H1 (cell line): ENCODE measurements around the gene GABPB1. TPM values are rescaled to one million over a fixed set of nuclear protein-coding genes. Genes with fewer than 3 reads are reported as not detected.

Experiments
- CTCF ChIA-PET: fragments of 300-600 bp; sonication (Branson Sonifier 250); formaldehyde crosslinking; loops from one replicate; lab custom pipeline; 2021; ENCODE audit not compliant: partially characterized antibody; lab: Charles Lee
- POLR2A ChIA-PET: fragments of 300-600 bp; sonication (Branson Sonifier 250); formaldehyde crosslinking; loops from one replicate; lab custom pipeline; 2021; ENCODE audit warnings: inconsistent platforms; ENCODE audit not compliant: partially characterized antibody; lab: Charles Lee
- DNase-seq, 2 experiments: peaks; one replicate each; pipeline versions ENCODE4 v3.0.0 to v3.0.0-alpha.2; 2010 to 2022; ENCODE audit warnings: low spot score in 2 of 2, low read depth in 1 of 2, mixed read lengths in 1 of 2
- FAIRE-seq: peaks from 2 replicates; lab custom pipeline; 2011; peaks lifted over from hg19 to GRCh38; lab: Jason Lieb, UNC
- H2AFZ ChIP-seq: 2 replicates; pipeline ENCODE4 v1.8.1; 2012; ENCODE audit warnings: low read length, inconsistent platforms
- H2AK5ac ChIP-seq: 2 replicates; pipeline ENCODE4 v1.6.1; 2013; ENCODE audit warnings: low read depth, low read length
- H2BK120ac ChIP-seq: replicated peaks from 2 replicates; pipeline ENCODE3; 2013; ENCODE audit warnings: low read depth, low read length, inconsistent platforms
- H2BK12ac ChIP-seq: 2 replicates; pipeline ENCODE4 v1.6.1; 2013; ENCODE audit warnings: low read depth, low read length
- H2BK15ac ChIP-seq: 2 replicates; pipeline ENCODE4 v1.6.1; 2013; ENCODE audit warnings: low read length
- H2BK20ac ChIP-seq: 2 replicates; pipeline ENCODE4 v1.6.1; 2013; ENCODE audit warnings: low read length
- H2BK5ac ChIP-seq: 2 replicates; pipeline ENCODE4 v1.6.1; 2013; ENCODE audit warnings: low read depth, low read length
- H3K14ac ChIP-seq: 2 replicates; pipeline ENCODE4 v1.6.1; 2013; ENCODE audit warnings: inconsistent platforms; ENCODE audit not compliant: insufficient read length
- H3K18ac ChIP-seq: 2 replicates; pipeline ENCODE4 v1.6.1; 2013; ENCODE audit warnings: low read length; ENCODE audit errors: extremely low read depth
- H3K23ac ChIP-seq: 2 replicates; pipeline ENCODE4 v1.6.1; 2013; ENCODE audit warnings: inconsistent platforms; ENCODE audit not compliant: insufficient read length
- H3K23me2 ChIP-seq: 2 replicates; pipeline ENCODE4 v1.6.1; 2013; ENCODE audit warnings: low read depth, low read length
- H3K27ac ChIP-seq: 2 replicates; pipeline ENCODE4 v1.6.1; 2011; ENCODE audit warnings: low read depth, low read length, inconsistent platforms
- H3K27me3 ChIP-seq, 4 experiments: replicated peaks in 1 of 4; 1 replicate in 1 of 4; 2 replicates in 3 of 4; pipeline versions ENCODE4 v1.6.1 to v1.8.1; 2011 to 2013; ENCODE audit warnings: low read length in 3 of 4, mild to moderate bottlenecking in 3 of 4, inconsistent platforms in 2 of 4, mixed read lengths in 2 of 4, moderate library complexity in 1 of 4; ENCODE audit not compliant: control insufficient read depth in 3 of 4, insufficient read depth in 3 of 4; ENCODE audit errors: extremely low read depth in 1 of 4
- H3K36me3 ChIP-seq, 4 experiments: 2 replicates each; pipeline versions ENCODE4 v1.6.1 to v1.8.1; 2011 to 2013; ENCODE audit warnings: mild to moderate bottlenecking in 4 of 4, low read length in 3 of 4, moderate library complexity in 2 of 4, control low read depth in 1 of 4, inconsistent platforms in 1 of 4; ENCODE audit not compliant: insufficient read depth in 4 of 4, control insufficient read depth in 2 of 4
- H3K4ac ChIP-seq: replicated peaks from 2 replicates; pipeline ENCODE3; 2013; ENCODE audit warnings: low read length, low read depth, mixed read lengths, inconsistent platforms; ENCODE audit not compliant: insufficient read length
- H3K4me1 ChIP-seq, 4 experiments: replicated peaks in 1 of 4; 1 replicate in 1 of 4; 2 replicates in 3 of 4; pipeline versions ENCODE4 v1.6.1 to v1.8.1; 2011 to 2013; ENCODE audit warnings: low read length in 3 of 4, inconsistent platforms in 2 of 4, mixed read lengths in 1 of 4; ENCODE audit not compliant: insufficient read depth in 4 of 4, control insufficient read depth in 3 of 4
- H3K4me2 ChIP-seq, 2 experiments: 2 replicates each; pipeline versions ENCODE4 v1.6.1 to v1.8.1; 2011 to 2013; ENCODE audit warnings: low read depth in 2 of 2, low read length in 2 of 2, control low read depth in 1 of 2, inconsistent platforms in 1 of 2, mild to moderate bottlenecking in 1 of 2; ENCODE audit not compliant: insufficient read depth in 1 of 2
- H3K4me3 ChIP-seq, 4 experiments: fragments of 200-600, 300-600 bp in 1 of 4; sonication (generic), shearing (Covaris generic), sonication (Bioruptor Twin) in 1 of 4; 2 replicates each; pipeline versions ENCODE4 v1.5.1 to v1.8.1; 2011 to 2016; ENCODE audit warnings: low read length in 4 of 4, low read depth in 3 of 4, control low read depth in 2 of 4, inconsistent platforms in 2 of 4, mild to moderate bottlenecking in 2 of 4, mixed read lengths in 1 of 4, moderate library complexity in 1 of 4; ENCODE audit not compliant: insufficient read depth in 2 of 4; ENCODE audit errors: extremely low read depth in 1 of 4
- H3K56ac ChIP-seq: replicated peaks from 2 replicates; pipeline ENCODE3; 2013; ENCODE audit warnings: low read depth, mild to moderate bottlenecking, mixed read lengths, low read length, inconsistent platforms; ENCODE audit not compliant: insufficient read length
- H3K79me1 ChIP-seq: 2 replicates; pipeline ENCODE4 v1.6.1; 2013; ENCODE audit warnings: low read depth, low read length, control low read depth
- H3K79me2 ChIP-seq, 2 experiments: 2 replicates each; pipeline versions ENCODE4 v1.6.1 to v1.8.1; 2012 to 2013; ENCODE audit warnings: low read length in 2 of 2, mild to moderate bottlenecking in 2 of 2, inconsistent platforms in 1 of 2; ENCODE audit not compliant: insufficient read depth in 2 of 2, control insufficient read depth in 1 of 2
- H3K9ac ChIP-seq, 4 experiments: replicated peaks in 1 of 4; 1 replicate in 1 of 4; 2 replicates in 3 of 4; pipeline versions ENCODE4 v1.6.1 to v1.8.1; 2011 to 2013; ENCODE audit warnings: low read depth in 3 of 4, low read length in 3 of 4, control low read depth in 2 of 4, mild to moderate bottlenecking in 2 of 4, moderate library complexity in 2 of 4, inconsistent platforms in 1 of 4; ENCODE audit errors: extremely low read depth in 1 of 4
- H3K9me3 ChIP-seq, 2 experiments: 2 replicates each; pipeline versions ENCODE4 v1.6.1 to v1.8.1; 2012 to 2013; ENCODE audit warnings: mild to moderate bottlenecking in 2 of 2, moderate library complexity in 2 of 2, control low read depth in 1 of 2, inconsistent platforms in 1 of 2, low read depth in 1 of 2, low read length in 1 of 2, mixed read lengths in 1 of 2; ENCODE audit not compliant: insufficient read depth in 2 of 2
- H4K20me1 ChIP-seq, 2 experiments: replicated peaks in 1 of 2; 2 replicates each; pipeline versions ENCODE3 to v1.8.1; 2011 to 2013; ENCODE audit warnings: inconsistent platforms in 2 of 2, low read length in 2 of 2, mild to moderate bottlenecking in 1 of 2; ENCODE audit not compliant: insufficient read depth in 2 of 2, control insufficient read depth in 1 of 2
- H4K5ac ChIP-seq: 2 replicates; pipeline ENCODE4 v1.6.1; 2013; ENCODE audit warnings: low read length, low read depth, mixed read lengths, inconsistent platforms; ENCODE audit not compliant: insufficient read length
- H4K8ac ChIP-seq: 2 replicates; pipeline ENCODE4 v1.8.0; 2013; ENCODE audit warnings: mild to moderate bottlenecking, moderate library complexity, low read length, inconsistent platforms; ENCODE audit not compliant: insufficient read depth; ENCODE audit errors: extremely low read depth
- H4K91ac ChIP-seq: replicated peaks from 2 replicates; pipeline ENCODE3; 2013; ENCODE audit warnings: low read length, mixed read lengths, inconsistent platforms; ENCODE audit not compliant: insufficient read length
- CTBP2 ChIP-seq: IDR thresholded peaks from 2 replicates; pipeline ENCODE4 v1.7.0; 2011; ENCODE audit warnings: borderline replicate concordance, mild to moderate bottlenecking, moderate library complexity, mixed read lengths, low read length; ENCODE audit not compliant: insufficient read depth, insufficient read length
- EZH2 ChIP-seq: fragments of 200-600 bp; sonication (generic); IDR thresholded peaks from 2 replicates; pipeline ENCODE4 v1.7.1; 2012; ENCODE audit warnings: low read depth, mild to moderate bottlenecking, moderate library complexity, low read length, inconsistent platforms; ENCODE audit not compliant: severe bottlenecking
- GABPA ChIP-seq: IDR thresholded peaks from 2 replicates; pipeline ENCODE4 v1.6.1; 2011; ENCODE audit warnings: mild to moderate bottlenecking, low read length, moderate library complexity, borderline replicate concordance; ENCODE audit not compliant: insufficient read depth
- HDAC2 ChIP-seq, 2 experiments: fragments of 300-600 bp in 1 of 2; sonication (generic) in 1 of 2; IDR thresholded peaks; 2 replicates each; pipeline ENCODE4 v1.6.1; 2011 to 2012; ENCODE audit warnings: low read depth in 2 of 2, low read length in 2 of 2, mild to moderate bottlenecking in 2 of 2, moderate library complexity in 2 of 2, borderline replicate concordance in 1 of 2, inconsistent platforms in 1 of 2
- JUN ChIP-seq: IDR thresholded peaks from 2 replicates; pipeline ENCODE4 v1.6.1; 2011; ENCODE audit warnings: low read depth, mild to moderate bottlenecking, improper control_type of control experiment, low read length
- KDM4A ChIP-seq: IDR thresholded peaks from one replicate; pipeline ENCODE4 v1.7.1; 2012; ENCODE audit warnings: low read depth, mild to moderate bottlenecking, moderate library complexity, low read length, inconsistent platforms; ENCODE audit not compliant: severe bottlenecking
- POLR2A ChIP-seq, 2 experiments: IDR thresholded peaks; 1 replicate in 1 of 2; 2 replicates in 1 of 2; pipeline ENCODE4 v1.6.1; 2011; ENCODE audit warnings: low read depth in 2 of 2, low read length in 2 of 2, mild to moderate bottlenecking in 2 of 2; ENCODE audit errors: control extremely low read depth in 1 of 2
- POU5F1 ChIP-seq: IDR thresholded peaks from 2 replicates; pipeline ENCODE4 v1.6.1; 2011; ENCODE audit warnings: low read depth, mild to moderate bottlenecking, low read length, moderate library complexity
- RFX5 ChIP-seq: IDR thresholded peaks from 2 replicates; pipeline ENCODE4 v1.6.1; 2011; ENCODE audit warnings: low read depth, low read length, improper control_type of control experiment, borderline replicate concordance
- SIRT6 ChIP-seq: IDR thresholded peaks from one replicate; pipeline ENCODE4 v1.7.1; 2012; ENCODE audit warnings: low read length, inconsistent platforms
- TEAD4 ChIP-seq: IDR thresholded peaks from 2 replicates; pipeline ENCODE4 v1.6.1; 2012; ENCODE audit warnings: low read depth, low read length, inconsistent platforms, mixed read lengths
- WGBS, 2 experiments: shearing (Covaris generic) in 1 of 2; methylation state at CpG; one replicate each; pipeline versions ENCODE4 v1.1.6 to v1.1.7; 2013 to 2015; ENCODE audit warnings: low lambda C conversion rate in 2 of 2, mixed read lengths in 2 of 2, inconsistent platforms in 1 of 2, low coverage in 1 of 2, missing lambda C conversion rate in 1 of 2; ENCODE audit not compliant: insufficient replicate concordance in 2 of 2, insufficient coverage in 1 of 2, insufficient read length in 1 of 2; ENCODE audit errors: extremely low coverage in 1 of 2, missing lambda C conversion rate in 1 of 2; 5-methylcytosine and 5-hydroxymethylcytosine counted together
- polyA plus RNA-seq, 7 experiments: library from polyadenylated mRNA; depleted of rRNA in 3 of 7; stranded (reverse) in 5 of 7; unstranded in 2 of 7; fragments of >200 nt in 5 of 7; fragments of 200-250 nt in 2 of 7; gene quantifications; 1 replicate in 5 of 7; 2 replicates in 1 of 7; 4 replicates in 1 of 7; pipeline versions ENCODE4 v1.2.1 to v1.2.3, GENCODE V29; 2011 to 2013; ENCODE audit warnings: missing spikeins in 2 of 7, mixed read lengths in 2 of 7
- total RNA-seq: library from RNA; stranded (reverse); fragmentation: NEBNext Ultra II Directional; extraction: Animal tissue kit (Norgen Biotek cat#: 25700); gene quantifications from 2 replicates; pipeline ENCODE4 v1.2.1, GENCODE V29; 2021
- TF ChIP-seq, protein P1 (sequence below), 3 experiments: IDR thresholded peaks; 1 replicate in 2 of 3; 2 replicates in 1 of 3; pipeline versions ENCODE4 v1.5.1 to v1.6.1; 2011; ENCODE audit warnings: low read length in 3 of 3, mild to moderate bottlenecking in 3 of 3, inconsistent platforms in 2 of 3, low read depth in 1 of 3, moderate library complexity in 1 of 3; ENCODE audit not compliant: insufficient read depth in 1 of 3; ENCODE audit errors: control extremely low read depth in 1 of 3

Gene GABPB1
- total and polyA plus RNA-seq, 2 of the 8 experiments (the other 6 are each of a cell fraction or from before 2014, with no cell fraction given) = 24.5 to 32.3 TPM

DNA sequence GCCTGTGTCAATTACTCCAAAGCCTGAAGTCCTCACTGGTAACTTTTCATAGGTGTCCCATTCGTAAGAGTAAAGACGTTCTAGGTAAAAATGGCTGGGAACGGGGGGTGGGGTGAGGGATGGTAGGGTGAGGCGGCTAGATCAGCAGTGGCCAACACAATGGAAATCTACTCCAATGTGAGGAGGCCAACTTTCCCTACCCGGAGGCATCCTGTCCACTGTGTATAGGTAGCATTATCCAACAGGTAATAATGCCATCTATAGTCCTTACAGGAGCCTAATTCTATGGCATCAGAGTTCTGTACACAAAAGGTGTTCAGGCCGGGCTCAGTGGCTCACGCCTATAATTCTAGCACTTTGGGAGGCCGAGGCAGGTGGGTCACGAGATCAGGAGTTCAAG, 118.6 kb downstream of the GABPB1 start:
- FAIRE-seq = no peak
- Histone ChIP-seq H2BK12ac (no peak overlapping the region), H4K20me1 (no peaks in the 10 kb centered on the region), H3K4me1 (no peaks in the 10 kb centered on the region), H2BK20ac (no peak overlapping the region), H3K14ac (no peak overlapping the region), H3K27me3 (no peaks in the 10 kb centered on the region), H3K9ac (no peak overlapping the region), H4K5ac (no peak overlapping the region), H2BK120ac (no peak overlapping the region), H4K91ac (no peak overlapping the region), H3K23ac (no peak overlapping the region), H3K9me3 (no peaks in the 10 kb centered on the region), H2AK5ac (no peak overlapping the region), H2AFZ (no peak overlapping the region), H4K8ac (no peak overlapping the region), H3K56ac (no peak overlapping the region), H3K4me2 (no peak overlapping the region), H3K4ac (no peak overlapping the region), H3K23me2 (no peaks in the 10 kb centered on the region), H3K36me3 (no peaks in the 10 kb centered on the region; a peak in 1 of 8 replicates), H3K79me2 (no peaks in the 10 kb centered on the region), H3K18ac (no peak overlapping the region), H2BK5ac (no peak overlapping the region), H3K4me3 (no peak overlapping the region), H2BK15ac (no peak overlapping the region), H3K79me1 (no peaks in the 10 kb centered on the region), H3K27ac (no peak overlapping the region)
- no peak for DNase-seq
- ChIA-PET POLR2A (no interaction called here), CTCF (interaction anchor here (5.7 kb wide), 1 partner anchor 14 kb away, joined by 37 read pairs; no protein-coding TSS in a partner anchor)
- WGBS, 2 experiments = 89% methylated on average over 9 of the region's 9 CpGs; no CpG with 5 or more reads in 1 of the 2 experiments
- TF ChIP-seq GABPA (no peak), POU5F1 (no peak), POLR2A (IDR thresholded peaks at IDR 0.05; ENCODE audit: control extremely low read depth in 1 of 2, low read depth in 2 of 2, low read length in 2 of 2) (no peak), JUN (no peak), RFX5 (no peak), CTBP2 (no peak), HDAC2 (IDR thresholded peaks at IDR 0.05; ENCODE audit: borderline replicate concordance in 1 of 2, low read depth in 2 of 2, low read length in 2 of 2) (no peak), KDM4A (no peak), SIRT6 (no peak), TEAD4 (no peak), EZH2 (no peak)
- TF ChIP-seq, protein P1, sequence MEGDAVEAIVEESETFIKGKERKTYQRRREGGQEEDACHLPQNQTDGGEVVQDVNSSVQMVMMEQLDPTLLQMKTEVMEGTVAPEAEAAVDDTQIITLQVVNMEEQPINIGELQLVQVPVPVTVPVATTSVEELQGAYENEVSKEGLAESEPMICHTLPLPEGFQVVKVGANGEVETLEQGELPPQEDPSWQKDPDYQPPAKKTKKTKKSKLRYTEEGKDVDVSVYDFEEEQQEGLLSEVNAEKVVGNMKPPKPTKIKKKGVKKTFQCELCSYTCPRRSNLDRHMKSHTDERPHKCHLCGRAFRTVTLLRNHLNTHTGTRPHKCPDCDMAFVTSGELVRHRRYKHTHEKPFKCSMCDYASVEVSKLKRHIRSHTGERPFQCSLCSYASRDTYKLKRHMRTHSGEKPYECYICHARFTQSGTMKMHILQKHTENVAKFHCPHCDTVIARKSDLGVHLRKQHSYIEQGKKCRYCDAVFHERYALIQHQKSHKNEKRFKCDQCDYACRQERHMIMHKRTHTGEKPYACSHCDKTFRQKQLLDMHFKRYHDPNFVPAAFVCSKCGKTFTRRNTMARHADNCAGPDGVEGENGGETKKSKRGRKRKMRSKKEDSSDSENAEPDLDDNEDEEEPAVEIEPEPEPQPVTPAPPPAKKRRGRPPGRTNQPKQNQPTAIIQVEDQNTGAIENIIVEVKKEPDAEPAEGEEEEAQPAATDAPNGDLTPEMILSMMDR (IDR thresholded peaks at IDR 0.05; ENCODE audit: control extremely low read depth in 1 of 3, insufficient read depth in 1 of 3, low read depth in 1 of 3, low read length in 3 of 3) = no peak
